Upper lobe of left lung (tissue), 4 donors: ENCODE measurements around the gene IFNL2.

Source experiments
- POLR2A ChIP-seq, 4 donors: fragments of 450-650 bp; IDR thresholded peaks; one replicate each; pipeline ENCODE4 v1.5.1; 2016 to 2017; ENCODE audit warnings: antibody characterized with exemption in 4 of 4, mild to moderate bottlenecking in 2 of 4
- TF ChIP-seq, protein P1 (sequence below), 6 experiments: fragments of 450-650 bp in 4 of 6; fragments of 200-600 bp in 2 of 6; sonication (generic) in 2 of 6; IDR thresholded peaks; one replicate each; pipeline ENCODE4 v1.5.1; 2016 to 2019; ENCODE audit warnings: antibody characterized with exemption in 6 of 6

DNA sequence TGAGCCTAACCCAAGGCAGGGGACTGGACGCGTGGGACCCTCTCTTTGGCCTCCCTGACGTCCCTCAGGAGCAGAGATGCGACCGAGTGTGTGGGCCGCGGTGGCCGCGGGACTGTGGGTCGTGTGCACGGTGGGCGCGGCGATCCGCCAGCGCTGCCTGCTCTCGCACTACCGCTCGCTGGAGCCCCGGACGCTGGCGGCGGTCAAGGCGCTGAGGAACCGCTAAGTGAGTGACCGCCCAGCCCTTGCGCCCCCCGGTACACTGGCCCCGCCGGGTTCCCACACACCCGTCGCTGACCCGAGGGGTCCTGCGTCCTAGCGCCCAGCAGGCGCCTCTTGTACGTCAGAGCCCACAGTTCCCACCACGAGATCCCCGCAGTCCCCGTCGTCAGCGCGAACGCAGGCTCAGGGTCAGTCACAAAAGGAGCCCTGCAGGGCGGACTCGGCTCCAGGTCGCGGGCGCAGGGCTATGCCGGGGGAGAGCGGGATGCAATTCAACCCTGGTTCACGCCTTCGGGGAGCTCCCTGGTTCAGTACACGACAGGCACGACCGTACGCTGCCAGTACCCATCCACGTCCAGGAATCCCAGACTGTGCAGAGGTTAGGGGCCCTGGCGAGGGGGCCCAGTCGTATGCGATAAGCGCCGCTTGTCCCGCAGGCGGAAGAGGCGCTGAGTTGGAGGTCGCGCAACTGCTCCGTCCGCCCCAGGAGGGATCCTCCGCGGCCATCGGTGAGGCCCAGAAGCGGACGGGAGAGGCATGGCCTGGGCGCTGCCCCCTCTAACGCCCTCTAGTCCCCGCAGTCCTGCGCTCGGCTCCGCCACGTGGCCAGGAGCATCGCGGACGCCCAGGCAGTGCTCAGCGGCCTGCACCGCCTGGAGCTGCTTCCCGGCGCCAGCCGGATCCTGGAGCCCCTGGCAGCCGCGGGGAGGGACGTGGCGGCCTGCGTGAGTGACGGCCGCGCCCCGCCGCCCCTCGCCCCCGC, 3.6 kb upstream of the IFNL2 start:
- TF ChIP-seq, protein P1, sequence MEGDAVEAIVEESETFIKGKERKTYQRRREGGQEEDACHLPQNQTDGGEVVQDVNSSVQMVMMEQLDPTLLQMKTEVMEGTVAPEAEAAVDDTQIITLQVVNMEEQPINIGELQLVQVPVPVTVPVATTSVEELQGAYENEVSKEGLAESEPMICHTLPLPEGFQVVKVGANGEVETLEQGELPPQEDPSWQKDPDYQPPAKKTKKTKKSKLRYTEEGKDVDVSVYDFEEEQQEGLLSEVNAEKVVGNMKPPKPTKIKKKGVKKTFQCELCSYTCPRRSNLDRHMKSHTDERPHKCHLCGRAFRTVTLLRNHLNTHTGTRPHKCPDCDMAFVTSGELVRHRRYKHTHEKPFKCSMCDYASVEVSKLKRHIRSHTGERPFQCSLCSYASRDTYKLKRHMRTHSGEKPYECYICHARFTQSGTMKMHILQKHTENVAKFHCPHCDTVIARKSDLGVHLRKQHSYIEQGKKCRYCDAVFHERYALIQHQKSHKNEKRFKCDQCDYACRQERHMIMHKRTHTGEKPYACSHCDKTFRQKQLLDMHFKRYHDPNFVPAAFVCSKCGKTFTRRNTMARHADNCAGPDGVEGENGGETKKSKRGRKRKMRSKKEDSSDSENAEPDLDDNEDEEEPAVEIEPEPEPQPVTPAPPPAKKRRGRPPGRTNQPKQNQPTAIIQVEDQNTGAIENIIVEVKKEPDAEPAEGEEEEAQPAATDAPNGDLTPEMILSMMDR (IDR thresholded peaks at IDR 0.05): no peak
- no peak for TF ChIP-seq POLR2A (IDR thresholded peaks at IDR 0.05)
